Measurements from ENCODE around the gene LRRC56. TPM values are rescaled to one million over a fixed set of nuclear protein-coding genes. Genes with fewer than 3 reads are reported as not detected.

The LRRC56 gene
- polyA plus RNA-seq, 2 donors = 1.7 to 4.0 TPM

DNA sequence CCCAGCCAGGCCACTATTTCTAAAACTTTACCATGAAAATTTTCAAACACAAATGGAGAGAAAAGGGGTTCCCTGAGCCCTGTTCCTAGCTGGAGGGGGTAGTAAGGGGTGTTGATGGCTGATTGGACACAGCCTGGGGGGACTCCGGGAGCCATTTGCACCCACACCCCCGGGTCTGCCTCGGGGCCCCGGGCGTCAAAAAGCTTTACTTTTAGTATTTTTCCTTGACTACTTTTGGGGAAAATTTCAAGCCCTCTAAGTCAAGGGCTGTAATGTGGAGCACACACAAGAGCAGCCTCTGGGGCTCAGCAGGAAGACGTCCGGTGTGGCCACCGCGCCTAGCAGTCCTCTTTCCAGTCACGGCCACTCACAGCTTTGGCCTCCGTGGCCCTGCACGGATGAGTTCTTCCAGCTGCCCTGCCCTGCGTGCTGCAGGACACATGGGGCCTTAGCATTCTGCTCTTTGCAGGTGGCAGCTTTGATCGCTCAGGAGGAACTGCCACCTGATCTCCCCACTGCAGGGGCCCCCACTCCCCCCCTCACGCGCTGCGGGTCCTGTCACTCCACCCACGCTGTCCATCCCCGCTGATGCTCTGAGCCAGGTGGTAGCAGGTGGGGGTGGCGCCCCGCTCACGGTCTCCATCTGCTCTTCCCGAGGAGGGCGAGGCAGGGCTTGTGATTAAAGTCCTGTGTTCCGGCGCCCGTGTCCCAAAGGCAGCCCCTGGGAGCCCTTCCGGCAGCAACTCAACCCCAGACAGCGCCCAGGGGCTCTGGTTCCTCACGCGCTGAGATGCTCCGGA lies 44.7 kb upstream of the LRRC56 start:
- no peak overlapping the region for H3K4me3 ChIP-seq (ENCODE audit: low read depth in 1 of 2, low read length in 2 of 2)
- no peak overlapping the region for H3K27ac ChIP-seq (ENCODE audit: low read depth in 2 of 2, low read length in 1 of 2)
- no peaks in the 10 kb centered on the region for H3K27me3 ChIP-seq (ENCODE audit: control insufficient read depth in 1 of 2, insufficient read depth in 2 of 2, low read length in 2 of 2)
- H3K36me3 ChIP-seq (ENCODE audit: control insufficient read depth in 2 of 2, insufficient read depth in 2 of 2, low read length in 1 of 2) = peaks cover 5 to 55% of the 10 kb centered on the region in 2 donors
- peaks cover 0 to 4% of the 10 kb centered on the region in 2 donors for H3K4me1 ChIP-seq (ENCODE audit: control insufficient read depth in 2 of 2, insufficient read depth in 2 of 2, low read length in 1 of 2)
- WGBS, 2 donors = 80 to 83% methylated on average over 32 of the region's 32 CpGs
- H3K9me3 ChIP-seq (ENCODE audit: control insufficient read depth in 2 of 2, insufficient read depth in 1 of 2, low read depth in 1 of 2, low read length in 1 of 2) = no peaks in the 10 kb centered on the region

DNA sequence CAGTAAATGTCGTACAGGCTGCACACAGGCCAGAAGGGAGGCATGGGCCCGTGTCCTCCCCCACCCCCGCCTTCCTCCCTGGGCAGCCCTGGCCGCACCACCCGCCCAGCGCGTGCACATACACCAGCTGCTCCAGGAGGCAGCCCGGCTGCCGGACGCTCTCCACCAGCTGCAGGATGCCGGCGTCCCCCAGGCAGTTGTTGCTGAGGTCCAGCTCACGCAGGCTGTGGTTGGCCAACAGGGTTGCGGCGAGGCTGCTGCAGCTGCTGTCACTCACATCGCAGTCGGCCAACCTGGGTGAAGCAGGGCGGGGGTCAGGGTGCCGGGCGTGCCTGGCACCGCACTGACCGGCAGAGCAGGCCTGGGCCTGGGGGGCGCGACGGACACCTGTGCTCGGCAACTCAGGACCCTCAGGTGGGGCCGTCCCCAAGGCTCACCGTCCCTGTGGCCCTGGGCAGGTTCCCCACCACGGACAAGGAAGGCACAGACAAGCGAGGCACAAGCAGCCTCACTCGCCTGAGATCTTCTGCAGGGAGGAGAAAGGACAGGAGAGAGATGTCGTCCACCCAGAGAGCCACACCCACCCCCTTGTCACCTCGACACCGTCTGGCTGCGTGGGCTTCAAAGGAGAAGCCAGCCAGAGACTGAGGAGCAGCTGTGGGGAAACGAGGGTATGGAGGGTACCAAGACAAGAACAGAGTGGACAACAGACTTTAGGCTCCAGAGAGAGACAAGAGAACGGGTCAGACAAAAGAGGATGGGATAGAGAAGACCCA lies 42.4 kb upstream of the LRRC56 start:
- WGBS, 2 donors = 84 to 89% methylated on average over 37 of the region's 37 CpGs
- Histone ChIP-seq H3K27me3 (ENCODE audit: control insufficient read depth in 1 of 2, insufficient read depth in 2 of 2, low read length in 2 of 2) (no peaks in the 10 kb centered on the region), H3K9me3 (ENCODE audit: control insufficient read depth in 2 of 2, insufficient read depth in 1 of 2, low read depth in 1 of 2, low read length in 1 of 2) (no peaks in the 10 kb centered on the region), H3K27ac (ENCODE audit: low read depth in 2 of 2, low read length in 1 of 2) (no peak overlapping the region), H3K4me3 (ENCODE audit: low read depth in 1 of 2, low read length in 2 of 2) (no peak overlapping the region), H3K4me1 (ENCODE audit: control insufficient read depth in 2 of 2, insufficient read depth in 2 of 2, low read length in 1 of 2) (no peaks in the 10 kb centered on the region), H3K36me3 (ENCODE audit: control insufficient read depth in 2 of 2, insufficient read depth in 2 of 2, low read length in 1 of 2) (peaks cover 13 to 73% of the 10 kb centered on the region in 2 donors)

GRCh38 chr11:495537-495931 lies 41.8 kb upstream of the LRRC56 start:
- 68 to 70% methylated on average over 10 of the region's 10 CpGs for whole genome bisulfite sequencing, 2 donors
- Histone ChIP-seq H3K27me3 (ENCODE audit: control insufficient read depth in 1 of 2, insufficient read depth in 2 of 2, low read length in 2 of 2) (no peaks in the 10 kb centered on the region), H3K9me3 (ENCODE audit: control insufficient read depth in 2 of 2, insufficient read depth in 1 of 2, low read depth in 1 of 2, low read length in 1 of 2) (no peaks in the 10 kb centered on the region), H3K36me3 (ENCODE audit: control insufficient read depth in 2 of 2, insufficient read depth in 2 of 2, low read length in 1 of 2) (peaks cover 15 to 74% of the 10 kb centered on the region in 2 donors), H3K27ac (ENCODE audit: low read depth in 2 of 2, low read length in 1 of 2) (no peak overlapping the region), H3K4me3 (ENCODE audit: low read depth in 1 of 2, low read length in 2 of 2) (no peak overlapping the region), H3K4me1 (ENCODE audit: control insufficient read depth in 2 of 2, insufficient read depth in 2 of 2, low read length in 1 of 2) (no peaks in the 10 kb centered on the region)

DNA sequence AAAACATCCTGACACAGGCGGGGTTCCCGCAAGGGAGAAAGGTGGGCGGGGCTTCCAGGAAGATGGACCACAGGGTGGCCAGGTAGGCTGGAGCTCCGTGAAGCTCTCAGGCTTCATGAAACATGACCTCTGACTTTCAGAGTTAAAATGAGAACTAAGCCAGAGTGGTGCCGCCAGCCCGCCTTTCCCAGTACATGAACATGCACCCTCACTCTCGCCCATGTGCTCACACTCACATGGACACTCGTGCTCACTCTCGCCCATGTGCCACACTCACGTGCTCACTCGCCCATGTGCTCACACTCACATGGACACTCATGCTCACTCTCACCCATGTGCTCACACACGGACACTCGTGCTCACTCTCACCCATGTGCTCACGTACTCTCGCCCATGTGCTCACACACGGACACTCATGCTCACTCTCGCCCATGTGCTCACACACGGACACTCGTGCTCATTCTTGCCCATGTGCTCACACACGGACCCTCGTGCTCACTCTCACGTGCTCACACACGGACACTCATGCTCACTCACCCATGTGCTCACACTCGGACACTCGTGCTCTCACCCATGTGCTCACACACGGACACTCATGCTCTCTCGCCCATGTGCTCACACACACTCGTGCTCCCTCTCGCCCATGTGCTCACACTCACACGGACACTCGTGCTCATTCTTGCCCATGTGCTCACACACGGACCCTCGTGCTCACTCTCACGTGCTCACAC lies 40.3 kb upstream of the LRRC56 start:
- Histone ChIP-seq H3K36me3 (ENCODE audit: control insufficient read depth in 2 of 2, insufficient read depth in 2 of 2, low read length in 1 of 2) (peaks cover 15 to 77% of the 10 kb centered on the region in 2 donors), H3K4me3 (ENCODE audit: low read depth in 1 of 2, low read length in 2 of 2) (no peak overlapping the region), H3K9me3 (ENCODE audit: control insufficient read depth in 2 of 2, insufficient read depth in 1 of 2, low read depth in 1 of 2, low read length in 1 of 2) (no peaks in the 10 kb centered on the region), H3K4me1 (ENCODE audit: control insufficient read depth in 2 of 2, insufficient read depth in 2 of 2, low read length in 1 of 2) (peaks cover 0 to 4% of the 10 kb centered on the region in 2 donors), H3K27me3 (ENCODE audit: control insufficient read depth in 1 of 2, insufficient read depth in 2 of 2, low read length in 2 of 2) (no peaks in the 10 kb centered on the region), H3K27ac (ENCODE audit: low read depth in 2 of 2, low read length in 1 of 2) (no peak overlapping the region)
- WGBS, 2 donors = 93 to 95% methylated on average over 34 of the region's 34 CpGs

- H3K4me3 ChIP-seq (ENCODE audit: low read depth in 1 of 2, low read length in 2 of 2) = no peak overlapping the region
- H3K27me3 ChIP-seq (ENCODE audit: control insufficient read depth in 1 of 2, insufficient read depth in 2 of 2, low read length in 2 of 2) = no peaks in the 10 kb centered on the region
These were observed 39.6 kb upstream of the LRRC56 start for GRCh38 chr11:497565-498296.

DNA sequence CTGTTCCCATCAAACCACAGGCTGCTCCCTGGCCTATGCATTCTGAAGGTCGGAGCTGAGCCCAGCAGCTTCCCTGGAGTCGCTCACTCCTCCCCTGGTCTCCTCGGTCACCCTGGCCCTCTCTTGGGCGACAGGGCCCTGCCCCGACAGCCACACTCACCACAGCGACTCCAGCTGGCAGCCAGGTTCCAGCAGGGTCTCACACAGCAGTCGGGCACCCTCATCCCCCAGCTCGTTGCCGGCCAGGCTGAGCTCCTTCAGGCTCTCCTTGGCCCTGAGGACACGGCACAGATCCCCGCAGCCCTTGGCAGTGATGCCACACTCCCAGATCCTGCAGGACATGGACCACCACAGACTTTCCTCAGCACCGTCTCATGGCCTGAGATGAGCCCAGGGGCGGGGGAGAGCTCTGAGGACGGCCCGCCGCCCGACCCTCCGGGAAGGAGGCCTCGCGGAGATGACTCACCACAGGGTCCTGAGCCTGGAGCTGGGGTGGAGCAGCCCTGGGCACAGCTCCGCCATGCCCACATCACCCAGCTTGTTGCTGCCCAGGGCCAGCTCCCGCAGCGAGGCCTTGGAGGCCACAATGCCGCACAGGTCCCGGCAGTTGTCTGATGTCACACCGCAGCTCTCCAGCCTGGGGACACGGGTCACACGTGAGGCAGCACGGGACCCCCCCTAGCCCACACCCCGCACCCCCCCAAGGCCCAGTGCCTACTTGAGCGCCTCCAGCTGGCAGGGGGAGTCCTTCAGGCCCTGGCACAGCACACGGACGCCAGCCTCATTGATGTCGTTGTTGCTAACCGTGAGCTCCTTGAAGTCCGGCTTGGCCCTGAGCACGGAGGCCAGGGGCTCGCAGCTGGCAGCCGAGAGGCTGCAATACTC lies 38.8 kb upstream of the LRRC56 start:
- peaks cover 15 to 72% of the 10 kb centered on the region in 2 donors for H3K36me3 ChIP-seq (ENCODE audit: control insufficient read depth in 2 of 2, insufficient read depth in 2 of 2, low read length in 1 of 2)

More at GRCh38 chr11:497565-498296, 39.6 kb upstream of the LRRC56 start:
- 95 to 96% methylated on average over 31 of the region's 31 CpGs for WGBS, 2 donors
- H3K36me3 ChIP-seq (ENCODE audit: control insufficient read depth in 2 of 2, insufficient read depth in 2 of 2, low read length in 1 of 2) = peaks cover 15 to 75% of the 10 kb centered on the region in 2 donors
- no peaks in the 10 kb centered on the region for H3K9me3 ChIP-seq (ENCODE audit: control insufficient read depth in 2 of 2, insufficient read depth in 1 of 2, low read depth in 1 of 2, low read length in 1 of 2)
- H3K27ac ChIP-seq (ENCODE audit: low read depth in 2 of 2, low read length in 1 of 2) = no peak overlapping the region
- peaks cover 4 to 7% of the 10 kb centered on the region in 2 donors for H3K4me1 ChIP-seq (ENCODE audit: control insufficient read depth in 2 of 2, insufficient read depth in 2 of 2, low read length in 1 of 2)

GRCh38 chr11:499201-500076 lies 37.9 kb upstream of the LRRC56 start:
- Histone ChIP-seq H3K27me3 (ENCODE audit: control insufficient read depth in 1 of 2, insufficient read depth in 2 of 2, low read length in 2 of 2) (no peaks in the 10 kb centered on the region), H3K27ac (ENCODE audit: low read depth in 2 of 2, low read length in 1 of 2) (no peak overlapping the region), H3K4me3 (ENCODE audit: low read depth in 1 of 2, low read length in 2 of 2) (no peak overlapping the region), H3K9me3 (ENCODE audit: control insufficient read depth in 2 of 2, insufficient read depth in 1 of 2, low read depth in 1 of 2, low read length in 1 of 2) (no peaks in the 10 kb centered on the region), H3K36me3 (ENCODE audit: control insufficient read depth in 2 of 2, insufficient read depth in 2 of 2, low read length in 1 of 2) (peaks cover 15 to 65% of the 10 kb centered on the region in 2 donors), H3K4me1 (ENCODE audit: control insufficient read depth in 2 of 2, insufficient read depth in 2 of 2, low read length in 1 of 2) (peaks cover 6 to 17% of the 10 kb centered on the region in 2 donors)
- WGBS, 2 donors = 92 to 94% methylated on average over 24 of the region's 24 CpGs

More for the DNA sequence above, 38.8 kb upstream of the LRRC56 start:
- peaks cover 6 to 9% of the 10 kb centered on the region in 2 donors for H3K4me1 ChIP-seq (ENCODE audit: control insufficient read depth in 2 of 2, insufficient read depth in 2 of 2, low read length in 1 of 2)
- no peak overlapping the region for H3K27ac ChIP-seq (ENCODE audit: low read depth in 2 of 2, low read length in 1 of 2)
- H3K27me3 ChIP-seq (ENCODE audit: control insufficient read depth in 1 of 2, insufficient read depth in 2 of 2, low read length in 2 of 2) = no peaks in the 10 kb centered on the region
- H3K9me3 ChIP-seq (ENCODE audit: control insufficient read depth in 2 of 2, insufficient read depth in 1 of 2, low read depth in 1 of 2, low read length in 1 of 2) = no peaks in the 10 kb centered on the region
- H3K4me3 ChIP-seq (ENCODE audit: low read depth in 1 of 2, low read length in 2 of 2) = no peak overlapping the region
- WGBS, 2 donors = 94 to 96% methylated on average over 37 to 39 of the region's 39 CpGs

Data from esophagus (tissue), 2 donors.